ENCODE data around the gene TGM6. TPM values are rescaled to one million over a fixed set of nuclear protein-coding genes. Genes with fewer than 3 reads are reported as not detected.
A peak's percentile ranks its signal among the peaks of the same experiment; 100 is the strongest.

TGM6 gene
- total and polyA plus RNA-seq, 10 donors = not detected

DNA sequence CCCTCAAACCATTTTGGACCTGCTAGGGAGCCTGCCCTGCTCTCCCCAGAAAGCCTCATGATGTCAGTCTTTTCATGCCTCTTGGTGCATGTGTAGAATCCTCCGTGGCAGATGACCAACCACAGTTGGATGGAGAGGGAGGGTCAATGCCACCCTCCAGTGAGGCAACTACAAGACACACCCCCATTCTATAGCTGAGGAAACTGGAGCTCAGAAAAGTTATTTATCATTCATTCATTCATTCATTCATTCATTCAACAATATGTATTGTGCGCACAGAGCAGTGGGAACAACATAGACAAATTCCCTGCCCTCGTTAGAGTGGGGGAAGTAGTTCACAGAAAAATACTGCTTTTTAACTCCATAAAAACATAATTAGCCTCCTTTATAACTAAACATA, 73.1 kb downstream of the TGM6 start:
- Histone ChIP-seq H3K27ac (no peak overlapping the region), H3K4me3 (no peak overlapping the region), H3K4me1 (peaks cover 0 to 6% (median 0%) of the 10 kb centered on the region in 6 donors), H3K36me3 (peaks cover 0 to 16% (median 0%) of the 10 kb centered on the region in 6 donors), H3K27me3 (replicated peaks in 1 of 7) (no peaks in the 10 kb centered on the region), H3K9me3 (no peaks in the 10 kb centered on the region)
- TF ChIP-seq, protein P1, sequence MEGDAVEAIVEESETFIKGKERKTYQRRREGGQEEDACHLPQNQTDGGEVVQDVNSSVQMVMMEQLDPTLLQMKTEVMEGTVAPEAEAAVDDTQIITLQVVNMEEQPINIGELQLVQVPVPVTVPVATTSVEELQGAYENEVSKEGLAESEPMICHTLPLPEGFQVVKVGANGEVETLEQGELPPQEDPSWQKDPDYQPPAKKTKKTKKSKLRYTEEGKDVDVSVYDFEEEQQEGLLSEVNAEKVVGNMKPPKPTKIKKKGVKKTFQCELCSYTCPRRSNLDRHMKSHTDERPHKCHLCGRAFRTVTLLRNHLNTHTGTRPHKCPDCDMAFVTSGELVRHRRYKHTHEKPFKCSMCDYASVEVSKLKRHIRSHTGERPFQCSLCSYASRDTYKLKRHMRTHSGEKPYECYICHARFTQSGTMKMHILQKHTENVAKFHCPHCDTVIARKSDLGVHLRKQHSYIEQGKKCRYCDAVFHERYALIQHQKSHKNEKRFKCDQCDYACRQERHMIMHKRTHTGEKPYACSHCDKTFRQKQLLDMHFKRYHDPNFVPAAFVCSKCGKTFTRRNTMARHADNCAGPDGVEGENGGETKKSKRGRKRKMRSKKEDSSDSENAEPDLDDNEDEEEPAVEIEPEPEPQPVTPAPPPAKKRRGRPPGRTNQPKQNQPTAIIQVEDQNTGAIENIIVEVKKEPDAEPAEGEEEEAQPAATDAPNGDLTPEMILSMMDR (IDR thresholded peaks at IDR 0.05 in 8 of 11, conservative IDR thresholded peaks at IDR 0.05 in 3 of 11) = no peak
- TF ChIP-seq POLR2A (IDR thresholded peaks at IDR 0.05) = no peak
- WGBS, 5 donors = 70 to 85% (median 78%) methylated on average over 3 of the region's 3 CpGs
- DNase-seq = no peak
- intact Hi-C loops (cut with DNase I; ENCODE audit: low total_unique reads) = loop anchor here (5.0 kb wide), 1 partner anchor 246 kb away; no protein-coding TSS in a partner anchor

DNA sequence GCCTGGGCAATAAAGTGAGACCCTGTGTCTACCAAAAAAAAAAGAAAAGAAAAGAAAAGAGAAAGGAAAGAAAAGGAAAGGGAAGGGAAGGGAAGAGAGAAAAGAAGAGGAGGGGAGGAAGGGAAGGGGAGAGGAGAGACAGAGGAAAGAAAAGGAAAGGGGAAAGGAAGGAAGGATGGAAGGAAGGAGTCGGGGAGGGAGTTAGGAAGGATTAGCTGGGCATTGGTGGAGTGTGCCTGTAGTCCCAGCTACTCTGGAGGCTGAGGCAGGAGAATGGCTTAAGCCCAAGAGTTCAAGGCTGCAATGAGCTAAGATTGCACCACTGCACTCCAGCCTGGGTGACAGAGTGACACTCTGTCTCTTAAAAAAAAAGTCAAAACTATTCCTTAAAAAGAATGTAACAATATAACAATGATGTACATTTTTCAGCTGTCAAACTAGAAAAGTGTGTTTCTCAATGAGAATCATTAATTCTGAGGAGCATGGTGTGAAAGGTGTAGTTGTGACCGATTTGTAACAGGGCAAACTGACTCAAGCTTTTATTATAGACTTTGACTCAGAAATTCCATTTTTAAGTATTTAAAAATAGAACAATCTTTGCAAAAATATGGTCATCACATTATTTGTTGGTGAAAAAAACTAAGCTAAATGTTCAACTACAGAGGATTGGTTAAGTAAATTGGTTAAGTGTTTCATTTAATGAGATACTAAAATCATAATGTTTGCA, 75.2 kb downstream of the TGM6 start:
- no peak for TF ChIP-seq POLR2AphosphoS5 (IDR thresholded peaks at IDR 0.05)
- no peak overlapping the region for H3K4me3 ChIP-seq
- H3K27me3 ChIP-seq (replicated peaks in 1 of 7) = no peaks in the 10 kb centered on the region
- intact Hi-C loops (cut with DNase I; ENCODE audit: low total_unique reads) = no loop called here
- H3K4me1 ChIP-seq = peaks cover 0 to 6% (median 0%) of the 10 kb centered on the region in 6 donors
- H3K36me3 ChIP-seq = peaks cover 0 to 38% (median 17%) of the 10 kb centered on the region in 6 donors
- no peak overlapping the region for H3K27ac ChIP-seq
- 67 to 87% (median 80%) methylated on average over 2 of the region's 2 CpGs for WGBS, 5 donors
- H3K9me3 ChIP-seq = no peaks in the 10 kb centered on the region
- DNase-seq = no peak

DNA sequence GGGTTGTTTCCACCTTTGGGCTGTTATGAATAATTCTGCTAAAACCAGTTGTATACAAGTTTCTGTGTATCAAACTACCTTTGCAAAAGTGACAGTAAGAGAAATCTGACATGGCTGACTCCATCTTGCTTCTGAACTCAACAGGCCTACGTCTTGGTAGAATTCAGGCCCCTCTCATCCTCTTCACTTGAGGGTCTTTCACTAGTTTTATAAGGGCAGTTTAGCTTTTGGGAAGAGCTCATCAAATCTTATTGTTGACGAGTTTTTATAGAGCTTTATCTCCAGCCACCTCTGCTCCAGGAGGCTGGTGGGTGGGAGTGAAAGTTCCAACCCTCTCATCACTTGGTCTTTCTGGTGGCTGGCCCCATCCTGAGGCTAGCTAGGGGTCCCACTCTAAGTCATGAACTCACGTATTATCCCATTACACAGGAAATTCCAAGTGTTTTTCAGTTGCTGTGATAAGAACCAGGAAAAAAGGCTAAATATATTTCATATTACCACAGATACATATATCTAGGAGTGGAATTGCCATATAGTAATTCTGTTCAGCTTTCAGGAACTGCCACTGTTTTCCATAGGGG, 78.3 kb downstream of the TGM6 start:
- Histone ChIP-seq H3K27ac (no peak overlapping the region), H3K9me3 (no peaks in the 10 kb centered on the region), H3K27me3 (replicated peaks in 1 of 7) (no peaks in the 10 kb centered on the region), H3K4me3 (no peak overlapping the region), H3K4me1 (peaks cover 0 to 6% (median 0%) of the 10 kb centered on the region in 6 donors), H3K36me3 (peaks cover 5 to 69% (median 48%) of the 10 kb centered on the region in 6 donors)
- TF ChIP-seq POLR2A (IDR thresholded peaks at IDR 0.05) (no peak), POLR2AphosphoS5 (IDR thresholded peaks at IDR 0.05) (peak in 1 of 3 donors; percentile 42)
- WGBS, 5 donors = 84 to 94% (median 92%) methylated on average over 3 of the region's 3 CpGs
- intact Hi-C loops (cut with DNase I; ENCODE audit: low total_unique reads) = no loop called here
- no peak for DNase-seq

DNA sequence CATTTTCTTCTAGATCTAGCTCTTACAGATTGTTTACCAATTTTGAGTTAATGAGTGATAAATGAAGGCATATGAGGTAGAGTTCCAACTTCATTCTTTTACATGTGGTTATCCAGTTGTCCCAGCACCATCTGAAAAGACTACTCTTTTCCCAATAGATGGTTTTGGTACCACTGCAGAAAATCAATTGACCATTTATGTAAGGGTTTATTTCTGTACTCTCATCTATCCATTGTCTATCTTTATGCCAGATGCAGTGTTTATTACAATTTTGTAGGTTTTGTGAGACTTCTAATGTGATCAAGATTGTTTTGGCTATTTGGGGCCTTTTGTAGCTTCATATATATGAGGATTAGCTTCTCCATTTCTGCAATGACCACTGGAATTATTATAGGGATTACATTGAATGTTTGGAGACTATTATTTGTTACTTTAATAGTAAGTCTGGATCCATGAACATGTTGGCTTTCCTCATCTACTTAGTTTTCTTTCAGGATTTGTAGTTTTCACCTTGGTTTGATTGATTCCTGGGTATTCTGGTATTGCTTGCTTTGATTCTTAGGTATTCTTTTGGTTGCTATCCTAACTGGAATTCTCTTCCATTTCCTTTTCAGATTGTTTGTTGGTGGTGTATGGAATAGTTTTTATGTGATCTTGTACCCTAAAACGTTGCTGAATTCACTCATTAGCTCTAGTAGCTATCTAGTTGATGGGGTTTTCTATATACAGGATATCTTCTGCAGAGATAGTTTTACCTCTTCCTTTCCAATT, 79.5 kb downstream of the TGM6 start:
- WGBS, 5 donors = 53 to 86% (median 69%) methylated on average over 1 of the region's 1 CpG
- no peaks in the 10 kb centered on the region for H3K27me3 ChIP-seq (replicated peaks in 1 of 7)
- DNase-seq = no peak
- H3K9me3 ChIP-seq = no peaks in the 10 kb centered on the region
- intact Hi-C loops (cut with DNase I; ENCODE audit: low total_unique reads) = no loop called here
- H3K27ac ChIP-seq = no peak overlapping the region
- peaks cover 7 to 80% (median 59%) of the 10 kb centered on the region in 6 donors for H3K36me3 ChIP-seq
- H3K4me3 ChIP-seq = no peak overlapping the region
- no peaks in the 10 kb centered on the region for H3K4me1 ChIP-seq
- TF ChIP-seq POLR2AphosphoS5 (IDR thresholded peaks at IDR 0.05) (no peak), POLR2A (IDR thresholded peaks at IDR 0.05) (no peak)
- TF ChIP-seq, protein P1 (IDR thresholded peaks at IDR 0.05 in 8 of 11, conservative IDR thresholded peaks at IDR 0.05 in 3 of 11) = no peak

All from spleen (tissue), 11 donors.